Stomach (tissue), 4 donors: ENCODE measurements around the gene TNNC1.

Source experiments
- CTCF ChIP-seq, 7 experiments: fragments of 450-650 bp in 4 of 7; fragments of 200-600 bp in 3 of 7; sonication (generic) in 3 of 7; IDR thresholded peaks; one replicate each; pipeline ENCODE4 v1.5.1; 2016 to 2019; ENCODE audit warnings: antibody characterized with exemption in 7 of 7, control low read depth in 2 of 7, mild to moderate bottlenecking in 1 of 7
- EP300 ChIP-seq: sonication (generic); formaldehyde crosslinking; IDR thresholded peaks from one replicate; pipeline ENCODE4 v1.6.1; 2017; ENCODE audit warnings: antibody characterized with exemption
- POLR2A ChIP-seq, 4 donors: fragments of 450-650 bp; IDR thresholded peaks; one replicate each; pipeline ENCODE4 v1.6.1; 2016; ENCODE audit warnings: antibody characterized with exemption in 4 of 4, control low read depth in 2 of 4, mild to moderate bottlenecking in 1 of 4, moderate library complexity in 1 of 4
- POLR2AphosphoS5 ChIP-seq, 3 donors: sonication (generic); formaldehyde crosslinking; IDR thresholded peaks; one replicate each; pipeline ENCODE4 v1.6.1; 2016; ENCODE audit warnings: antibody characterized with exemption in 3 of 3

- TF ChIP-seq CTCF (IDR thresholded peaks at IDR 0.05) = no peak
- TF ChIP-seq POLR2A (IDR thresholded peaks at IDR 0.05) = no peak
- TF ChIP-seq POLR2AphosphoS5 (IDR thresholded peaks at IDR 0.05) = no peak
- TF ChIP-seq EP300 = no peak
Measured at GRCh38 chr3:52441772-52442332, 12.0 kb downstream of the TNNC1 start.
